BLaER1 treated with 17β-estradiol and CSF1 and Interleukin-3, amounts not matched to agents 10 nM and 100 nM (cell line): ENCODE data around the gene RAX.

ENCODE experiments used
- H3K27ac ChIP-seq, 11 experiments: shearing (Covaris generic); formaldehyde crosslinking; 2 replicates each; pipeline ENCODE4 v1.8.1; 2022
- H3K27me3 ChIP-seq, 11 experiments: shearing (Covaris generic); formaldehyde crosslinking; 2 replicates each; pipeline ENCODE4 v1.8.1; 2022
- H3K36me3 ChIP-seq, 11 experiments: shearing (Covaris generic); formaldehyde crosslinking; 2 replicates each; pipeline ENCODE4 v1.8.1; 2022
- H3K4me1 ChIP-seq, 10 experiments: shearing (Covaris generic); formaldehyde crosslinking; 2 replicates each; pipeline ENCODE4 v1.8.1; 2022
- H3K4me2 ChIP-seq, 11 experiments: shearing (Covaris generic); formaldehyde crosslinking; 2 replicates each; pipeline ENCODE4 v1.8.1; 2022
- H3K4me3 ChIP-seq, 10 experiments: shearing (Covaris generic); formaldehyde crosslinking; 2 replicates each; pipeline ENCODE4 v1.8.1; 2022
- H3K9ac ChIP-seq, 11 experiments: shearing (Covaris generic); formaldehyde crosslinking; 2 replicates each; pipeline ENCODE4 v1.8.1; 2022
- H3K9me3 ChIP-seq, 11 experiments: shearing (Covaris generic); formaldehyde crosslinking; replicated peaks in 1 of 11; 2 replicates each; pipeline ENCODE4 v1.8.1; 2022
- H4K20me1 ChIP-seq, 11 experiments: shearing (Covaris generic); formaldehyde crosslinking; 2 replicates each; pipeline ENCODE4 v1.8.1; 2022
- Cebpa-rat ChIP-seq, 11 experiments: shearing (Covaris generic); IDR thresholded peaks; 2 replicates each; pipeline ENCODE4 v1.8.1; 2022

The RAX gene

GRCh38 chr18:59268721-59269562 lies 4.3 kb downstream of the RAX start:
- Histone ChIP-seq H3K36me3 (no peaks in the 10 kb centered on the region), H3K4me1 (peaks cover 0 to 9% (median 5%) of the 10 kb centered on the region in 10 experiments; a peak in 5 of 20 replicates), H3K4me3 (peak overlapping the region; percentile 41 to 66 (median 50)), H4K20me1 (peaks cover 0 to 7% (median 0%) of the 10 kb centered on the region in 11 experiments; a peak in 3 of 22 replicates), H3K4me2 (peak overlapping the region; percentile 49 to 82 (median 67)), H3K27ac (no peak overlapping the region), H3K9ac (peak overlapping the region in 2 of 11 experiments; percentile 15 to 35; a peak in 2 of 22 replicates), H3K27me3 (peaks cover 100% of the 10 kb centered on the region in 11 experiments), H3K9me3 (peaks cover 59 to 94% (median 72%) of the 10 kb centered on the region in 11 experiments)
- TF ChIP-seq Cebpa-rat (IDR thresholded peaks at IDR 0.05) = no peak

- peak overlapping the region in 9 of 10 experiments; percentile 41 to 66 (median 50); a peak in 13 of 20 replicates for H3K4me3 ChIP-seq
Measured at GRCh38 chr18:59268127-59268720, 5.0 kb downstream of the RAX start.

GRCh38 chr18:59267503-59268126 lies 5.6 kb downstream of the RAX start:
- H3K36me3 ChIP-seq = no peaks in the 10 kb centered on the region
- H3K27ac ChIP-seq = no peak overlapping the region
- peaks cover 0 to 7% (median 0%) of the 10 kb centered on the region in 11 experiments; a peak in 3 of 22 replicates for H4K20me1 ChIP-seq
- H3K27me3 ChIP-seq = peaks cover 86 to 100% (median 97%) of the 10 kb centered on the region in 11 experiments
- H3K9ac ChIP-seq = no peak overlapping the region
- H3K4me3 ChIP-seq = 0 out of 20 replicates have a peak overlapping the region, but pooled peaks of 1 of the 10 experiments have one; percentile 66
- no peak overlapping the region for H3K4me2 ChIP-seq
- TF ChIP-seq Cebpa-rat (IDR thresholded peaks at IDR 0.05) = no peak
- H3K9me3 ChIP-seq = peaks cover 46 to 80% (median 59%) of the 10 kb centered on the region in 11 experiments
- peaks cover 0 to 9% (median 5%) of the 10 kb centered on the region in 10 experiments; a peak in 5 of 20 replicates for H3K4me1 ChIP-seq

More at GRCh38 chr18:59268127-59268720, 5.0 kb downstream of the RAX start:
- no peak for TF ChIP-seq Cebpa-rat (IDR thresholded peaks at IDR 0.05)
- peaks cover 52 to 87% (median 65%) of the 10 kb centered on the region in 11 experiments for H3K9me3 ChIP-seq
- no peaks in the 10 kb centered on the region for H3K36me3 ChIP-seq
- H4K20me1 ChIP-seq = peaks cover 0 to 7% (median 0%) of the 10 kb centered on the region in 11 experiments; a peak in 3 of 22 replicates
- H3K9ac ChIP-seq = no peak overlapping the region
- peaks cover 0 to 9% (median 5%) of the 10 kb centered on the region in 10 experiments; a peak in 5 of 20 replicates for H3K4me1 ChIP-seq
- no peak overlapping the region for H3K27ac ChIP-seq
- H3K4me2 ChIP-seq = peak overlapping the region in 8 of 11 experiments; percentile 60 to 82 (median 68); a peak in 11 of 22 replicates
- peaks cover 93 to 100% (median 100%) of the 10 kb centered on the region in 11 experiments for H3K27me3 ChIP-seq

- H3K27ac ChIP-seq = no peak overlapping the region
- TF ChIP-seq Cebpa-rat (IDR thresholded peaks at IDR 0.05) = peak in 2 of 11 experiments; percentile 10 to 37; a peak in 2 of 22 replicates
- peaks cover 0 to 7% (median 0%) of the 10 kb centered on the region in 11 experiments; a peak in 3 of 22 replicates for H4K20me1 ChIP-seq
- H3K27me3 ChIP-seq = peaks cover 80 to 94% (median 90%) of the 10 kb centered on the region in 11 experiments
- H3K9me3 ChIP-seq = peaks cover 40 to 74% (median 53%) of the 10 kb centered on the region in 11 experiments
- no peak overlapping the region for H3K4me3 ChIP-seq
- H3K36me3 ChIP-seq = no peaks in the 10 kb centered on the region
- H3K9ac ChIP-seq = no peak overlapping the region
- no peak overlapping the region for H3K4me2 ChIP-seq
- peaks cover 0 to 9% (median 5%) of the 10 kb centered on the region in 10 experiments; a peak in 5 of 20 replicates for H3K4me1 ChIP-seq
Measured at GRCh38 chr18:59266886-59267502, 6.3 kb downstream of the RAX start.

GRCh38 chr18:59266459-59266858 lies 6.8 kb downstream of the RAX start:
- H3K4me1 ChIP-seq = peaks cover 0 to 9% (median 5%) of the 10 kb centered on the region in 10 experiments; a peak in 5 of 20 replicates
- no peak for TF ChIP-seq Cebpa-rat (IDR thresholded peaks at IDR 0.05)
- H3K36me3 ChIP-seq = no peaks in the 10 kb centered on the region
- peaks cover 75 to 89% (median 85%) of the 10 kb centered on the region in 11 experiments for H3K27me3 ChIP-seq
- no peak overlapping the region for H3K4me2 ChIP-seq
- peaks cover 34 to 69% (median 48%) of the 10 kb centered on the region in 11 experiments for H3K9me3 ChIP-seq
- peaks cover 0 to 7% (median 0%) of the 10 kb centered on the region in 11 experiments; a peak in 3 of 22 replicates for H4K20me1 ChIP-seq
- no peak overlapping the region for H3K27ac ChIP-seq
- H3K4me3 ChIP-seq = no peak overlapping the region
- no peak overlapping the region for H3K9ac ChIP-seq

- no peaks in the 10 kb centered on the region for H3K36me3 ChIP-seq
- H3K27ac ChIP-seq = no peak overlapping the region
- H4K20me1 ChIP-seq = peaks cover 0 to 7% (median 0%) of the 10 kb centered on the region in 11 experiments; a peak in 3 of 22 replicates
- H3K27me3 ChIP-seq = peaks cover 70 to 84% (median 80%) of the 10 kb centered on the region in 11 experiments
- TF ChIP-seq Cebpa-rat (IDR thresholded peaks at IDR 0.05) = no peak
- H3K4me1 ChIP-seq = peaks cover 0 to 9% (median 5%) of the 10 kb centered on the region in 10 experiments; a peak in 5 of 20 replicates
- peaks cover 30 to 64% (median 43%) of the 10 kb centered on the region in 11 experiments for H3K9me3 ChIP-seq
- no peak overlapping the region for H3K4me2 ChIP-seq
- H3K9ac ChIP-seq = no peak overlapping the region
- H3K4me3 ChIP-seq = no peak overlapping the region
Measured at GRCh38 chr18:59265974-59266369, 7.3 kb downstream of the RAX start.

GRCh38 chr18:59265246-59265973 lies 7.8 kb downstream of the RAX start:
- H3K4me1 ChIP-seq = peaks cover 0 to 9% (median 5%) of the 10 kb centered on the region in 10 experiments; a peak in 5 of 20 replicates
- TF ChIP-seq Cebpa-rat (IDR thresholded peaks at IDR 0.05) = no peak
- peaks cover 0 to 7% (median 0%) of the 10 kb centered on the region in 11 experiments; a peak in 3 of 22 replicates for H4K20me1 ChIP-seq
- no peak overlapping the region for H3K4me2 ChIP-seq
- H3K9me3 ChIP-seq = peaks cover 29 to 58% (median 37%) of the 10 kb centered on the region in 11 experiments
- H3K36me3 ChIP-seq = no peaks in the 10 kb centered on the region
- no peak overlapping the region for H3K4me3 ChIP-seq
- no peak overlapping the region for H3K9ac ChIP-seq
- no peak overlapping the region for H3K27ac ChIP-seq
- H3K27me3 ChIP-seq = peaks cover 64 to 79% (median 74%) of the 10 kb centered on the region in 11 experiments
